ENCODE data around the gene SLC7A9. TPM values are rescaled to one million over a fixed set of nuclear protein-coding genes. Genes with fewer than 3 reads are reported as not detected.
A peak's percentile ranks its signal among the peaks of the same experiment; 100 is the strongest.

The SLC7A9 gene
- polyA plus RNA-seq, 1 of the 3 experiments (the other 2 are of a cell fraction): not detected

DNA sequence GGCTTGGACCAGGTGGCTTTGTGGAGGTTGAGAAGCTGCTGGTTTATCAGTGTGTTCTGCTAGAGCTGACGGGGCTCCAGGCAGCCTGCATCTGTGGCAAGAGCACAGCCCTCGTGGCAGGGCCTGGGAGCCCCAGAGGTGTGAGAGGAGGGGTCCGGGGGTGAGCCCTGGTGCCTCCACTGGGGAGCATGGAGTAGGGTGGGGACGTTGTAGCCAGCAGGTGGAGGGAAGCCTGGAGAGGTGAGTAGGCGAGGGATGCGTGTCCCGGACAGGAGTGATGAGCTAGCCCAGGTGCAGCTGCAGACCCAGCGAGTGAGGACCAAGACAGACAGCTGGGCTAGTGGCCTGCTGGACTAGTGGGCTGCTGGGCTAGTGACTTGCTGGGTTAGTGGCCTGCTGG lies 51.0 kb downstream of the SLC7A9 start (continued):
- TF ChIP-seq NFIC (IDR thresholded peaks at IDR 0.05; ENCODE audit: borderline replicate concordance): no peak
- TF ChIP-seq SIN3A (IDR thresholded peaks at IDR 0.05; ENCODE audit: borderline replicate concordance, low read depth, low read length): no peak
- TF ChIP-seq TEAD4 (IDR thresholded peaks at IDR 0.05; ENCODE audit: borderline replicate concordance, insufficient read depth): no peak
- TF ChIP-seq EZH2phosphoT487 (IDR thresholded peaks at IDR 0.05; ENCODE audit: borderline replicate concordance, low read depth): no peak
- TF ChIP-seq GATA2 (CRISPR knock-in tag; IDR thresholded peaks at IDR 0.05): no peak
- no peak for TF ChIP-seq USF2 (IDR thresholded peaks at IDR 0.05; ENCODE audit: borderline replicate concordance, low read depth, low read length)
- TF ChIP-seq TCF12 (IDR thresholded peaks at IDR 0.05): no peak

- Histone ChIP-seq H3K27ac (ENCODE audit: low read depth in 2 of 2, low read length in 1 of 2) (peak overlapping the region in 1 of 2 experiments; percentile 54; a peak in 1 of 4 replicates), H3K9me2 (no peaks in the 10 kb centered on the region), H2AFZ (ENCODE audit: low read depth) (no peak overlapping the region), H3K4me1 (ENCODE audit: control insufficient read depth in 1 of 2, insufficient read depth in 2 of 2, low read depth in 1 of 2, low read length in 1 of 2) (peaks cover 0 to 16% of the 10 kb centered on the region in 2 experiments; a peak in 1 of 4 replicates), H3F3A (replicated peaks; ENCODE audit: insufficient read depth) (no peaks in the 10 kb centered on the region), H3K4me3 (ENCODE audit: low read depth in 2 of 2, low read length in 1 of 2) (no peak overlapping the region), H3K36me3 (replicated peaks in 1 of 2; ENCODE audit: control insufficient read depth in 1 of 2, insufficient read depth in 2 of 2, low read length in 1 of 2) (no peaks in the 10 kb centered on the region), H3K9me3 (no peaks in the 10 kb centered on the region), H3K79me2 (ENCODE audit: insufficient read depth) (no peaks in the 10 kb centered on the region), H4K20me1 (ENCODE audit: insufficient read depth) (no peaks in the 10 kb centered on the region), H3K9ac (no peak overlapping the region), H3K4me2 (no peak overlapping the region), H3K27me3 (ENCODE audit: insufficient read depth) (no peaks in the 10 kb centered on the region; the same call in 1 of the 2 replicates)
- 53% methylated on average over 17 of the region's 17 CpGs for WGBS (ENCODE audit: low lambda C conversion rate)
- ChIA-PET CTCF (no interaction called here), POLR2A (interaction anchor here (1.5 kb wide), 1 partner anchor 11 kb away, joined by 5 read pairs; no protein-coding TSS in a partner anchor)
- TF ChIP-seq RAD21 (IDR thresholded peaks at IDR 0.05; ENCODE audit: low read length) (peak; percentile 8; the same call in 1 of the 2 replicates), RCOR1 (IDR thresholded peaks at IDR 0.05; ENCODE audit: low read length) (no peak)
- DNase-seq: peak; percentile 61
Measured at GRCh38 chr19:32817569-32818476, 51.7 kb downstream of the SLC7A9 start.

GRCh38 chr19:32816555-32817099 lies 52.9 kb downstream of the SLC7A9 start:
- whole genome bisulfite sequencing (ENCODE audit: low lambda C conversion rate): 82% methylated on average over 7 of the region's 7 CpGs
- H3K9ac ChIP-seq: no peak overlapping the region
- H4K20me1 ChIP-seq (ENCODE audit: insufficient read depth): no peaks in the 10 kb centered on the region
- no peak overlapping the region for H3K4me2 ChIP-seq
- H3K27me3 ChIP-seq (ENCODE audit: insufficient read depth): no peaks in the 10 kb centered on the region; the same call in 1 of the 2 replicates
- H3K4me3 ChIP-seq (ENCODE audit: low read depth in 2 of 2, low read length in 1 of 2): no peak overlapping the region
- H3K9me2 ChIP-seq: no peaks in the 10 kb centered on the region
- DNase-seq: no peak
- CTCF ChIA-PET: no interaction called here
- H3K79me2 ChIP-seq (ENCODE audit: insufficient read depth): no peaks in the 10 kb centered on the region
- no peaks in the 10 kb centered on the region for H3F3A ChIP-seq (replicated peaks; ENCODE audit: insufficient read depth)
- H3K36me3 ChIP-seq (replicated peaks in 1 of 2; ENCODE audit: control insufficient read depth in 1 of 2, insufficient read depth in 2 of 2, low read length in 1 of 2): no peaks in the 10 kb centered on the region
- H3K4me1 ChIP-seq (ENCODE audit: control insufficient read depth in 1 of 2, insufficient read depth in 2 of 2, low read depth in 1 of 2, low read length in 1 of 2): peaks cover 0 to 16% of the 10 kb centered on the region in 2 experiments; a peak in 1 of 4 replicates
- no peak overlapping the region for H3K27ac ChIP-seq (ENCODE audit: low read depth in 2 of 2, low read length in 1 of 2)
- H2AFZ ChIP-seq (ENCODE audit: low read depth): no peak overlapping the region
- no peaks in the 10 kb centered on the region for H3K9me3 ChIP-seq
- POLR2A ChIA-PET: no interaction called here
- TF ChIP-seq, protein P1, sequence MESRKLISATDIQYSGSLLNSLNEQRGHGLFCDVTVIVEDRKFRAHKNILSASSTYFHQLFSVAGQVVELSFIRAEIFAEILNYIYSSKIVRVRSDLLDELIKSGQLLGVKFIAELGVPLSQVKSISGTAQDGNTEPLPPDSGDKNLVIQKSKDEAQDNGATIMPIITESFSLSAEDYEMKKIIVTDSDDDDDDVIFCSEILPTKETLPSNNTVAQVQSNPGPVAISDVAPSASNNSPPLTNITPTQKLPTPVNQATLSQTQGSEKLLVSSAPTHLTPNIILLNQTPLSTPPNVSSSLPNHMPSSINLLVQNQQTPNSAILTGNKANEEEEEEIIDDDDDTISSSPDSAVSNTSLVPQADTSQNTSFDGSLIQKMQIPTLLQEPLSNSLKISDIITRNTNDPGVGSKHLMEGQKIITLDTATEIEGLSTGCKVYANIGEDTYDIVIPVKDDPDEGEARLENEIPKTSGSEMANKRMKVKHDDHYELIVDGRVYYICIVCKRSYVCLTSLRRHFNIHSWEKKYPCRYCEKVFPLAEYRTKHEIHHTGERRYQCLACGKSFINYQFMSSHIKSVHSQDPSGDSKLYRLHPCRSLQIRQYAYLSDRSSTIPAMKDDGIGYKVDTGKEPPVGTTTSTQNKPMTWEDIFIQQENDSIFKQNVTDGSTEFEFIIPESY (IDR thresholded peaks at IDR 0.05; ENCODE audit: borderline replicate concordance, low read depth): no peak

Data from SK-N-SH (cell line).